ENCODE results near the gene LGALS13.

- TF ChIP-seq CTCF (IDR thresholded peaks at IDR 0.05) (no peak), EZH2 (IDR thresholded peaks at IDR 0.05; ENCODE audit: borderline replicate concordance, insufficient read depth, low read depth, low read length, poor library complexity, severe bottlenecking) (no peak)
Measured at GRCh38 chr19:39554701-39555311, 47.5 kb upstream of the LGALS13 start.

All from B cell (primary cell).